Ishikawa (cell line): ENCODE measurements around the gene LGSN.

Experiments
- CEBPB ChIP-seq: IDR thresholded peaks from 2 replicates; pipeline ENCODE4 v1.6.1; 2012
- CREB1 ChIP-seq: IDR thresholded peaks from 2 replicates; pipeline ENCODE4 v1.6.1; 2012; ENCODE audit warnings: low read depth
- EGR1 ChIP-seq: IDR thresholded peaks from 2 replicates; pipeline ENCODE4 v1.6.1; 2012
- EP300 ChIP-seq: IDR thresholded peaks from 2 replicates; pipeline ENCODE4 v1.6.1; 2012; ENCODE audit warnings: borderline replicate concordance
- FOXM1 ChIP-seq: IDR thresholded peaks from 2 replicates; pipeline ENCODE4 v1.6.1; 2012; ENCODE audit warnings: low read depth, borderline replicate concordance
- NFIC ChIP-seq: IDR thresholded peaks from 2 replicates; pipeline ENCODE4 v1.6.1; 2012
- RAD21 ChIP-seq: IDR thresholded peaks from 2 replicates; pipeline ENCODE4 v1.6.1; 2012; ENCODE audit warnings: low read depth
- TAF1 ChIP-seq: IDR thresholded peaks from 2 replicates; pipeline ENCODE4 v1.6.1; 2012; ENCODE audit warnings: low read depth, mild to moderate bottlenecking
- TCF12 ChIP-seq: IDR thresholded peaks from 2 replicates; pipeline ENCODE4 v1.6.1; 2012; ENCODE audit warnings: low read depth
- TEAD4 ChIP-seq: IDR thresholded peaks from 2 replicates; pipeline ENCODE4 v1.6.1; 2012
- YY1 ChIP-seq: IDR thresholded peaks from 2 replicates; pipeline ENCODE4 v1.6.1; 2012; ENCODE audit warnings: low read depth
- ZBTB7A ChIP-seq: IDR thresholded peaks from 2 replicates; pipeline ENCODE4 v1.6.1; 2012; ENCODE audit warnings: low read depth
- TF ChIP-seq, protein P1 (sequence below): IDR thresholded peaks from 2 replicates; pipeline ENCODE4 v1.6.1; 2012; ENCODE audit warnings: low read depth, mild to moderate bottlenecking
- TF ChIP-seq, protein P2 (sequence below): IDR thresholded peaks from 2 replicates; pipeline ENCODE4 v1.6.1; 2012
- TF ChIP-seq, protein P3 (sequence below): IDR thresholded peaks from 2 replicates; pipeline ENCODE4 v1.6.1; 2012

Gene LGSN

DNA sequence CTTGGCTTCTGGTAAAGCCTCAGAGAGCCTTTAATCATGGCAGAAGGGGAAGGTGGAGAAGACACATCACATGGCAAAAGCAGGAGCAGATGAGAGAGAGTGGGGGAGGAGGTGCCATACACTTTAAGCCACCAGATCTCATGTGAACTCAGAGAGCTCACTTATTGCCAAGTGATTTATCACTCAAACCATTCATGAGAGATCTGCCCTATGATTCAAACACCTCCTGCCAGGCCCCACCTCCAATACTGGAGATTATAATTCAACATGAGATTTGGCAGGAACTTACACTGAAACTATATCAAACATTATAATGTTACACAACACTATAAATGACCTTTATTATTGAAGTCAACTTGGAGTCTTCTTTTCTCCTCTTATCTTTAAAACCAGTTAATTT lies 60.6 kb downstream of the LGSN start:
- TF ChIP-seq, protein P1, sequence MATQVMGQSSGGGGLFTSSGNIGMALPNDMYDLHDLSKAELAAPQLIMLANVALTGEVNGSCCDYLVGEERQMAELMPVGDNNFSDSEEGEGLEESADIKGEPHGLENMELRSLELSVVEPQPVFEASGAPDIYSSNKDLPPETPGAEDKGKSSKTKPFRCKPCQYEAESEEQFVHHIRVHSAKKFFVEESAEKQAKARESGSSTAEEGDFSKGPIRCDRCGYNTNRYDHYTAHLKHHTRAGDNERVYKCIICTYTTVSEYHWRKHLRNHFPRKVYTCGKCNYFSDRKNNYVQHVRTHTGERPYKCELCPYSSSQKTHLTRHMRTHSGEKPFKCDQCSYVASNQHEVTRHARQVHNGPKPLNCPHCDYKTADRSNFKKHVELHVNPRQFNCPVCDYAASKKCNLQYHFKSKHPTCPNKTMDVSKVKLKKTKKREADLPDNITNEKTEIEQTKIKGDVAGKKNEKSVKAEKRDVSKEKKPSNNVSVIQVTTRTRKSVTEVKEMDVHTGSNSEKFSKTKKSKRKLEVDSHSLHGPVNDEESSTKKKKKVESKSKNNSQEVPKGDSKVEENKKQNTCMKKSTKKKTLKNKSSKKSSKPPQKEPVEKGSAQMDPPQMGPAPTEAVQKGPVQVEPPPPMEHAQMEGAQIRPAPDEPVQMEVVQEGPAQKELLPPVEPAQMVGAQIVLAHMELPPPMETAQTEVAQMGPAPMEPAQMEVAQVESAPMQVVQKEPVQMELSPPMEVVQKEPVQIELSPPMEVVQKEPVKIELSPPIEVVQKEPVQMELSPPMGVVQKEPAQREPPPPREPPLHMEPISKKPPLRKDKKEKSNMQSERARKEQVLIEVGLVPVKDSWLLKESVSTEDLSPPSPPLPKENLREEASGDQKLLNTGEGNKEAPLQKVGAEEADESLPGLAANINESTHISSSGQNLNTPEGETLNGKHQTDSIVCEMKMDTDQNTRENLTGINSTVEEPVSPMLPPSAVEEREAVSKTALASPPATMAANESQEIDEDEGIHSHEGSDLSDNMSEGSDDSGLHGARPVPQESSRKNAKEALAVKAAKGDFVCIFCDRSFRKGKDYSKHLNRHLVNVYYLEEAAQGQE, result no peak
- TF ChIP-seq, protein P2, sequence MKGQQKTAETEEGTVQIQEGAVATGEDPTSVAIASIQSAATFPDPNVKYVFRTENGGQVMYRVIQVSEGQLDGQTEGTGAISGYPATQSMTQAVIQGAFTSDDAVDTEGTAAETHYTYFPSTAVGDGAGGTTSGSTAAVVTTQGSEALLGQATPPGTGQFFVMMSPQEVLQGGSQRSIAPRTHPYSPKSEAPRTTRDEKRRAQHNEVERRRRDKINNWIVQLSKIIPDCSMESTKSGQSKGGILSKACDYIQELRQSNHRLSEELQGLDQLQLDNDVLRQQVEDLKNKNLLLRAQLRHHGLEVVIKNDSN, result no peak
- TF ChIP-seq ZBTB7A (no peak), EP300 (no peak), CREB1 (no peak), FOXM1 (no peak)

DNA sequence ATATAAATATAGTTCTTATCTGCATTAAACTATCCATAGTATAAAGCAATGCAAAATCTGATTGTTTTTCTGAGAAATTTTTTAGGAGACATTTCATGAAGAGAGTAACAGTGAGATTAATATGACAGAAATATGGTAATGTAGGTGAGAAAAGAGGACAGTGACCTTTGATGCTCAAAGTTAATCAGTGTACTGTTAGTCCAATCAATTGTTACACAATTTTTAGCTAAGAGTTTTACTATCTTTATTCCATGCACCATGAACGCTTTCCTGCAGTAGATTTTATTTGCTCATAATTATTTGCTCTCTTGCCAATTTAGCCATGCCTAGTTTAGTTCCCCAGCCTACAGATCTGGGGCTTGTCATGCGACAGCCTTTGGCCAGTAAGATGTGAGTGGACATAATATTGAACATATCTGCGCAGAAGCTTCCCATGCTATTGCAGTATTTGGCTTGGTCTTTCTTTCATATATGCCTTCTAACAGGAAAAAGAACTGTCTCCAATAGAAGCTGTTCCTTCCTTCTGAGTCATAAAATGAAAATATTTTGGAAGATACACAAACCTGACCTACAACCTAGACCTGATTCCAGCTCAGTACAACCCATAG lies 69.8 kb downstream of the LGSN start:
- TF ChIP-seq YY1 (no peak), EP300 (no peak), TEAD4 (no peak), EGR1 (no peak), TCF12 (no peak), TAF1 (no peak), NFIC (no peak), CREB1 (no peak), FOXM1 (no peak), RAD21 (no peak), CEBPB (no peak), ZBTB7A (no peak)
- TF ChIP-seq, protein P1, result no peak
- TF ChIP-seq, protein P2, result no peak
- TF ChIP-seq, protein P3, sequence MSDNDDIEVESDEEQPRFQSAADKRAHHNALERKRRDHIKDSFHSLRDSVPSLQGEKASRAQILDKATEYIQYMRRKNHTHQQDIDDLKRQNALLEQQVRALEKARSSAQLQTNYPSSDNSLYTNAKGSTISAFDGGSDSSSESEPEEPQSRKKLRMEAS, result no peak

DNA sequence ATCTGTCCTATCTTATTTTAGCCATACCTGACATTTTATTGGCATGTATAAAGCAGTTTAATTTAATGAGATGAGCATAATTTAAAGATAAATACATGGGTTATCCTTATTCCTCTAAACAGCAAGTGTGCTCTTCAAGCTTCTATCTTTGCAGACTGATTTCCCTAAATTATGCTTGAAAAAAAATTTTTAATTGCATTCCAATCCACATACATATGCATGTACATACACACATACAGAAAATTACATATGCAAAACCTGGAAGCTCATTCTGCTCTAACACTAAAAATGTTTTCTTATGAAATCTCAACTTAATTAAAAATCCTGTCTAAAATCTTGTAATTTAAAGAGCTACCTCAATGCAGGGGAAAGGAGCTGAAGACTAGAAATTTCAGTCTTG lies 73.2 kb downstream of the LGSN start:
- TF ChIP-seq TAF1 (no peak), EGR1 (no peak), CEBPB (no peak), TEAD4 (no peak)
- TF ChIP-seq, protein P2, result no peak

DNA sequence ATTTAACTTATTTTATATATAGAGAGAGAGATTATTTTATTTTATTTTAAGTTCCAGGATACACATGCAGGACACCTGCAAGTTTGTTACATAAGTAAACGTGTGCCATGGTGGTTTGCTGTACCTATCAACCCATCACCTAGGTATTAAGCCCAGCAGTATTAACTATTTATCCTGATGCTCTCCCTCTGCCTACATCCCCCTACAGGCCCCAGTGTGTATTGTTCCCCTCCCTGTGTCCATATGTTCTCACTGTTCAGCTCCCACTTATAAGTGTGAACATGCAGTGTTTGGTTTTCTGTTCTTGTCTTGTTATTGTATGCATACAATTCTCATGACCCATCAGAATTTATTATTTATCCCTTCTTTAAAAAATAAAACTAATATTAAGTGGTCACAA lies 73.9 kb downstream of the LGSN start:
- TF ChIP-seq, protein P2, result no peak
- TF ChIP-seq RAD21 (no peak), ZBTB7A (no peak), EGR1 (no peak), TEAD4 (no peak), TCF12 (no peak), EP300 (no peak), FOXM1 (no peak), NFIC (no peak), CEBPB (no peak), CREB1 (no peak), YY1 (no peak), TAF1 (no peak)
- TF ChIP-seq, protein P3, result no peak
- TF ChIP-seq, protein P1, result no peak
